Middle frontal gyrus (tissue), 1 donor: ENCODE measurements around the gene MT1B.
"Not testable (repeated sequence)": the region's sequence is repeated elsewhere in the genome, so short reads cannot be mapped to it uniquely, and the experiment has no call there.

Experiments
- DNase-seq: peaks from one replicate; pipeline ENCODE4 v3.0.0-alpha.2; 2015; ENCODE audit warnings: low spot score; ENCODE audit errors: extremely low spot score

The MT1B gene

GRCh38 chr16:56637814-56638750 is 13.6 kb upstream of the MT1B start, which contains the start of gene MT1A:
Gene MT1A (plus strand): TSS chr16:56638666. CDS start chr16:56638739, 73 bp downstream.
- no peak for DNase-seq

- DNase-seq: no peak
Measured at GRCh38 chr16:56639045-56639444, 12.6 kb upstream of the MT1B start.

GRCh38 chr16:56640076-56640475 is 11.6 kb upstream of the MT1B start:
- DNase-seq: no peak

- no peak for DNase-seq
Measured at GRCh38 chr16:56641166-56641565, 10.5 kb upstream of the MT1B start.

- DNase-seq: no peak
Measured at GRCh38 chr16:56643080-56643778, 8.5 kb upstream of the MT1B start.

- no peak for DNase-seq
Measured at GRCh38 chr16:56643833-56644232, 7.9 kb upstream of the MT1B start.

GRCh38 chr16:56645311-56645710 is 6.4 kb upstream of the MT1B start:
- no peak for DNase-seq

- no peak for DNase-seq
Measured at GRCh38 chr16:56645838-56646237, 5.8 kb upstream of the MT1B start.

GRCh38 chr16:56647641-56648431 is 3.9 kb upstream of the MT1B start:
- DNase-seq: no peak

- no peak for DNase-seq
Measured at GRCh38 chr16:56649271-56649670, 2.4 kb upstream of the MT1B start.

GRCh38 chr16:56649820-56650219 is 1.9 kb upstream of the MT1B start:
- no peak for DNase-seq

- no peak for DNase-seq
Measured at GRCh38 chr16:56652600-56652999, 914 bp downstream of the MT1B start.

GRCh38 chr16:56653218-56653617 is 1.5 kb downstream of the MT1B start:
- no peak for DNase-seq

- DNase-seq: no peak
Measured at GRCh38 chr16:56657555-56658326, 6.1 kb downstream of the MT1B start, which contains the start of gene MT1F. Gene MT1F (plus strand): TSS chr16:56657959. CDS start chr16:56658059, 100 bp downstream.

- DNase-seq: no peak
Measured at GRCh38 chr16:56658327-56658875, 6.7 kb downstream of the MT1B start.

GRCh38 chr16:56662357-56663354 is 11.0 kb downstream of the MT1B start:
- DNase-seq: no peak

- DNase-seq: no peak
Measured at GRCh38 chr16:56664506-56664905, 12.8 kb downstream of the MT1B start.

- DNase-seq: not testable (repeated sequence)
Measured at GRCh38 chr16:56665286-56666261, 13.9 kb downstream of the MT1B start.
